ENCODE data around the gene TRAK2. TPM values are rescaled to one million over a fixed set of nuclear protein-coding genes. Genes with fewer than 3 reads are reported as not detected.
"Not testable (repeated sequence)": the region's sequence is repeated elsewhere in the genome, so short reads cannot be mapped to it uniquely, and the experiment has no call there.

The TRAK2 gene
- total RNA-seq, 2 experiments from 2014 or later: 23.5 to 26.0 TPM

- Mint-ChIP-seq H3K9me3 (no peaks in the 10 kb centered on the region), H3K4me3 (no peak overlapping the region), H3K27me3 (no peaks in the 10 kb centered on the region), H3K4me1 (ENCODE audit: low read depth) (peaks cover 48% of the 10 kb centered on the region), H3K36me3 (peaks cover 9% of the 10 kb centered on the region), H3K27ac (no peak overlapping the region)
- ChIA-PET CTCF (interaction anchor here (0.6 to 1.2 kb wide), 5 partner anchors 10 to 213 kb away, joined by 3 read pairs; no protein-coding TSS in a partner anchor), POLR2A (interaction anchor here (1.4 kb wide), 1 partner anchor 12 kb away, joined by 3 read pairs; no protein-coding TSS in a partner anchor)
- intact Hi-C loops (cut with micrococcal nuclease): loop anchor here (5.0 kb wide), 1 partner anchor 263 kb away; the partner anchor contains the start of gene CASP10
- DNase-seq: no peak
Observed at GRCh38 chr2:201444746-201445465, 6.4 kb downstream of the TRAK2 start.

GRCh38 chr2:201441409-201441808 is 9.8 kb downstream of the TRAK2 start:
- CTCF ChIA-PET: no interaction called here
- POLR2A ChIA-PET: no interaction called here

GRCh38 chr2:201440182-201440581 is 11.1 kb downstream of the TRAK2 start:
- H3K36me3 Mint-ChIP-seq: peaks cover 5% of the 10 kb centered on the region
- intact Hi-C loops (cut with micrococcal nuclease): no loop called here
- no peaks in the 10 kb centered on the region for H3K27me3 Mint-ChIP-seq
- H3K4me1 Mint-ChIP-seq (ENCODE audit: low read depth): peaks cover 26% of the 10 kb centered on the region
- no peak overlapping the region for H3K27ac Mint-ChIP-seq
- ChIA-PET CTCF (no interaction called here), POLR2A (interaction anchor here (0.6 to 1.2 kb wide), 2 partner anchors 11 to 14 kb away, joined by 3 to 4 read pairs; partner anchors contain the start of gene TRAK2)
- H3K4me3 Mint-ChIP-seq: no peak overlapping the region
- no peak for DNase-seq
- no peaks in the 10 kb centered on the region for H3K9me3 Mint-ChIP-seq

More at GRCh38 chr2:201441409-201441808, 9.8 kb downstream of the TRAK2 start:
- Mint-ChIP-seq H3K4me3 (no peak overlapping the region), H3K9me3 (no peaks in the 10 kb centered on the region), H3K27ac (no peak overlapping the region), H3K27me3 (no peaks in the 10 kb centered on the region), H3K4me1 (ENCODE audit: low read depth) (peaks cover 29% of the 10 kb centered on the region), H3K36me3 (peaks cover 5% of the 10 kb centered on the region)
- intact Hi-C loops (cut with micrococcal nuclease): no loop called here
- DNase-seq: no peak

- H3K27me3 Mint-ChIP-seq; intact Hi-C loops (cut with micrococcal nuclease); H3K36me3 Mint-ChIP-seq; H3K9me3 Mint-ChIP-seq; H3K4me3 Mint-ChIP-seq; H3K27ac Mint-ChIP-seq; CTCF ChIA-PET; POLR2A ChIA-PET; DNase-seq: not testable (repeated sequence)
- H3K4me1 Mint-ChIP-seq (ENCODE audit: low read depth): peaks cover 30% of the 10 kb centered on the region
Observed at GRCh38 chr2:201439336-201439922, 11.8 kb downstream of the TRAK2 start.

GRCh38 chr2:201436141-201436540 is 15.1 kb downstream of the TRAK2 start:
- POLR2A ChIA-PET: no interaction called here

GRCh38 chr2:201433394-201433995 is 17.8 kb downstream of the TRAK2 start:
- DNase-seq: no peak
- Mint-ChIP-seq H3K36me3 (peaks cover 11% of the 10 kb centered on the region), H3K4me3 (no peak overlapping the region), H3K27ac (peak overlapping the region; percentile 93), H3K9me3 (peaks cover 4% of the 10 kb centered on the region), H3K4me1 (ENCODE audit: low read depth) (peaks cover 54% of the 10 kb centered on the region), H3K27me3 (no peaks in the 10 kb centered on the region)
- ChIA-PET POLR2A (interaction anchor here (0.6 to 2.8 kb wide), 3 partner anchors 12 to 19 kb away, joined by 3 to 9 read pairs (median 5); partner anchors contain the start of genes STRADB and TRAK2), CTCF (interaction anchor here (1.3 to 3.9 kb wide), 2 partner anchors 8 to 18 kb away, joined by 3 to 13 read pairs; partner anchors contain the start of genes STRADB and TRAK2)
- intact Hi-C loops (cut with micrococcal nuclease): loop anchor here (2.0 kb wide), 1 partner anchor 19 kb away; no protein-coding TSS in a partner anchor

More at GRCh38 chr2:201436141-201436540, 15.1 kb downstream of the TRAK2 start:
- no peaks in the 10 kb centered on the region for H3K27me3 Mint-ChIP-seq
- intact Hi-C loops (cut with micrococcal nuclease): no loop called here
- H3K36me3 Mint-ChIP-seq: peaks cover 11% of the 10 kb centered on the region
- H3K4me1 Mint-ChIP-seq (ENCODE audit: low read depth): peaks cover 56% of the 10 kb centered on the region
- H3K9me3 Mint-ChIP-seq: no peaks in the 10 kb centered on the region
- no peak overlapping the region for H3K4me3 Mint-ChIP-seq
- CTCF ChIA-PET: no interaction called here
- DNase-seq: no peak
- no peak overlapping the region for H3K27ac Mint-ChIP-seq

GRCh38 chr2:201432621-201433393 is 18.5 kb downstream of the TRAK2 start:
- ChIA-PET POLR2A (interaction anchor here (1.0 to 2.8 kb wide), 2 partner anchors 13 to 18 kb away, joined by 3 to 9 read pairs; partner anchors contain the start of genes STRADB and TRAK2), CTCF (interaction anchor here (3.9 kb wide), 1 partner anchor 19 kb away, joined by 13 read pairs; the partner anchor contains the start of genes STRADB and TRAK2)
- intact Hi-C loops (cut with micrococcal nuclease): loop anchor here (1.0 to 2.0 kb wide), 3 partner anchors 13 to 18 kb away; no protein-coding TSS in a partner anchor
- peak overlapping the region; percentile 93 for H3K27ac Mint-ChIP-seq
- H3K36me3 Mint-ChIP-seq: peaks cover 16% of the 10 kb centered on the region
- H3K9me3 Mint-ChIP-seq: peaks cover 9% of the 10 kb centered on the region
- H3K27me3 Mint-ChIP-seq: no peaks in the 10 kb centered on the region
- no peak for DNase-seq
- H3K4me1 Mint-ChIP-seq (ENCODE audit: low read depth): peaks cover 51% of the 10 kb centered on the region
- H3K4me3 Mint-ChIP-seq: peak overlapping the region; percentile 51

- no peak for DNase-seq
- ChIA-PET POLR2A (interaction anchor here (1.0 to 2.8 kb wide), 2 partner anchors 14 to 19 kb away, joined by 3 to 9 read pairs; partner anchors contain the start of genes STRADB and TRAK2), CTCF (interaction anchor here (1.1 to 3.9 kb wide), 2 partner anchors 13 to 19 kb away, joined by 3 to 13 read pairs; partner anchors contain the start of genes STRADB and TRAK2)
- no peaks in the 10 kb centered on the region for H3K27me3 Mint-ChIP-seq
- H3K4me3 Mint-ChIP-seq: peak overlapping the region; percentile 51
- peaks cover 46% of the 10 kb centered on the region for H3K4me1 Mint-ChIP-seq (ENCODE audit: low read depth)
- peaks cover 17% of the 10 kb centered on the region for H3K36me3 Mint-ChIP-seq
- H3K27ac Mint-ChIP-seq: peak overlapping the region; percentile 93
- intact Hi-C loops (cut with micrococcal nuclease): loop anchor here (1.0 to 2.0 kb wide), 3 partner anchors 12 to 17 kb away; no protein-coding TSS in a partner anchor
- H3K9me3 Mint-ChIP-seq: peaks cover 14% of the 10 kb centered on the region
Observed at GRCh38 chr2:201432038-201432620, 19.1 kb downstream of the TRAK2 start.

GRCh38 chr2:201430839-201431238 is 20.4 kb downstream of the TRAK2 start:
- H3K36me3 Mint-ChIP-seq: peaks cover 17% of the 10 kb centered on the region
- no peak overlapping the region for H3K4me3 Mint-ChIP-seq
- H3K4me1 Mint-ChIP-seq (ENCODE audit: low read depth): peaks cover 41% of the 10 kb centered on the region
- ChIA-PET POLR2A (no interaction called here), CTCF (no interaction called here)
- H3K27ac Mint-ChIP-seq: peak overlapping the region; percentile 75
- intact Hi-C loops (cut with micrococcal nuclease): no loop called here
- no peaks in the 10 kb centered on the region for H3K27me3 Mint-ChIP-seq
- H3K9me3 Mint-ChIP-seq: peaks cover 14% of the 10 kb centered on the region
- no peak for DNase-seq

GRCh38 chr2:201430322-201430721 is 20.9 kb downstream of the TRAK2 start:
- peaks cover 17% of the 10 kb centered on the region for H3K36me3 Mint-ChIP-seq
- H3K27me3 Mint-ChIP-seq; intact Hi-C loops (cut with micrococcal nuclease); H3K4me3 Mint-ChIP-seq; DNase-seq; POLR2A ChIA-PET; CTCF ChIA-PET; H3K27ac Mint-ChIP-seq: not testable (repeated sequence)
- peaks cover 40% of the 10 kb centered on the region for H3K4me1 Mint-ChIP-seq (ENCODE audit: low read depth)
- H3K9me3 Mint-ChIP-seq: peaks cover 14% of the 10 kb centered on the region

GRCh38 chr2:201429835-201430234 is 21.4 kb downstream of the TRAK2 start:
- H3K27me3 Mint-ChIP-seq; DNase-seq; POLR2A ChIA-PET; H3K27ac Mint-ChIP-seq; H3K4me3 Mint-ChIP-seq; intact Hi-C loops (cut with micrococcal nuclease); CTCF ChIA-PET: not testable (repeated sequence)
- H3K36me3 Mint-ChIP-seq: peaks cover 17% of the 10 kb centered on the region
- peaks cover 14% of the 10 kb centered on the region for H3K9me3 Mint-ChIP-seq
- H3K4me1 Mint-ChIP-seq (ENCODE audit: low read depth): peaks cover 36% of the 10 kb centered on the region

Measured in activated CD4-positive, alpha-beta memory T cell treated with anti-CD3 and anti-CD28 coated beads for 36 hours (primary cell).